Neutrophil (primary cell): ENCODE measurements around the gene MLPH.
"Not testable (repeated sequence)": the region's sequence is repeated elsewhere in the genome, so short reads cannot be mapped to it uniquely, and the experiment has no call there.

Experiments
- H3K27ac ChIP-seq: fragments of 200-600 bp; sonication (generic); 2 replicates; pipeline ENCODE4 v1.5.1; 2016; ENCODE audit warnings: mild to moderate bottlenecking, moderate library complexity
- H3K27me3 ChIP-seq: fragments of 200-600 bp; sonication (generic); 2 replicates; pipeline ENCODE4 v1.6.0; 2016; ENCODE audit warnings: mild to moderate bottlenecking
- H3K36me3 ChIP-seq: fragments of 200-600 bp; sonication (generic); 2 replicates; pipeline ENCODE4 v1.5.1; 2017
- H3K4me1 ChIP-seq, 2 experiments: fragments of 200-600 bp in 1 of 2; sonication (generic) in 1 of 2; 1 replicate in 1 of 2; 2 replicates in 1 of 2; pipeline versions ENCODE4 v1.5.1 to v1.6.1; 2013 to 2016; ENCODE audit warnings: low read depth in 1 of 2, low read length in 1 of 2, mild to moderate bottlenecking in 1 of 2, moderate library complexity in 1 of 2; ENCODE audit not compliant: control insufficient read depth in 1 of 2, insufficient read depth in 1 of 2
- H3K4me3 ChIP-seq, 2 experiments: fragments of 200-600 bp in 1 of 2; sonication (generic) in 1 of 2; 1 replicate in 1 of 2; 2 replicates in 1 of 2; pipeline ENCODE4 v1.5.1; 2013 to 2016; ENCODE audit warnings: low read depth in 1 of 2, low read length in 1 of 2, mild to moderate bottlenecking in 1 of 2, moderate library complexity in 1 of 2
- H3K9me3 ChIP-seq: fragments of 200-600 bp; sonication (generic); 2 replicates; pipeline ENCODE4 v1.5.1; 2016
- CTCF ChIP-seq: fragments of 200-600 bp; sonication (generic); IDR thresholded peaks from 2 replicates; pipeline ENCODE4 v1.5.1; 2016; ENCODE audit warnings: antibody characterized with exemption

The MLPH gene

GRCh38 chr2:237594514-237594871, 107.4 kb downstream of the MLPH start:
- Histone ChIP-seq H3K36me3 (no peaks in the 10 kb centered on the region), H3K4me3 (no peak overlapping the region), H3K27me3 (peaks cover 22% of the 10 kb centered on the region), H3K4me1 (no peaks in the 10 kb centered on the region), H3K9me3 (no peaks in the 10 kb centered on the region), H3K27ac (no peak overlapping the region)
- no peak for TF ChIP-seq CTCF

- H3K36me3 ChIP-seq, H3K9me3 ChIP-seq, H3K27ac ChIP-seq, H3K4me1 ChIP-seq, H3K4me3 ChIP-seq: not testable (repeated sequence)
- peaks cover 19% of the 10 kb centered on the region for H3K27me3 ChIP-seq
Measured at GRCh38 chr2:237595829-237596519, 108.9 kb downstream of the MLPH start.

GRCh38 chr2:237596520-237597195, 109.6 kb downstream of the MLPH start:
- Histone ChIP-seq H3K9me3 (no peaks in the 10 kb centered on the region), H3K27ac (no peak overlapping the region), H3K4me1 (no peaks in the 10 kb centered on the region), H3K27me3 (peaks cover 17% of the 10 kb centered on the region), H3K4me3 (no peak overlapping the region), H3K36me3 (no peaks in the 10 kb centered on the region)
- no peak for TF ChIP-seq CTCF

- Histone ChIP-seq H3K27ac (no peak overlapping the region), H3K9me3 (no peaks in the 10 kb centered on the region), H3K36me3 (no peaks in the 10 kb centered on the region), H3K4me1 (no peaks in the 10 kb centered on the region), H3K4me3 (no peak overlapping the region), H3K27me3 (peaks cover 19% of the 10 kb centered on the region)
- no peak for TF ChIP-seq CTCF
Measured at GRCh38 chr2:237597196-237598145, 110.4 kb downstream of the MLPH start.

GRCh38 chr2:237598468-237599208, 111.6 kb downstream of the MLPH start:
- TF ChIP-seq CTCF, result no peak
- Histone ChIP-seq H3K4me3 (no peak overlapping the region), H3K9me3 (no peaks in the 10 kb centered on the region), H3K27ac (no peak overlapping the region), H3K27me3 (peaks cover 19% of the 10 kb centered on the region), H3K36me3 (no peaks in the 10 kb centered on the region), H3K4me1 (peaks cover 3 to 9% of the 10 kb centered on the region in 2 experiments)
